GM12878 (cell line): ENCODE data around the gene PTPRH. TPM values are rescaled to one million over a fixed set of nuclear protein-coding genes. Genes with fewer than 3 reads are reported as not detected.

Experiments used
- ATF7 ChIP-seq: fragments of 450-650 bp; IDR thresholded peaks from 2 replicates; pipeline ENCODE4 v1.6.1; 2016; ENCODE audit warnings: low read depth, mild to moderate bottlenecking
- CHD1 ChIP-seq: IDR thresholded peaks from 2 replicates; pipeline ENCODE4 v1.6.1; 2012; ENCODE audit warnings: low read depth, low read length, improper control_type of control experiment
- EED ChIP-seq: sonication (generic); IDR thresholded peaks from 2 replicates; pipeline ENCODE4 v1.6.1; 2016; ENCODE audit warnings: antibody characterized with exemption, low read depth
- ESRRA ChIP-seq: IDR thresholded peaks from 2 replicates; pipeline ENCODE4 v1.6.1; 2012; ENCODE audit warnings: mild to moderate bottlenecking, low read length, improper control_type of control experiment
- IKZF1 ChIP-seq: fragments of 450-650 bp; conservative IDR thresholded peaks from 2 replicates; pipeline ENCODE4 v1.6.1; 2017; ENCODE audit warnings: antibody characterized with exemption, mild to moderate bottlenecking
- LARP7 ChIP-seq: fragments of 450-650 bp; IDR thresholded peaks from 2 replicates; pipeline ENCODE4 v1.6.1; 2017; ENCODE audit warnings: mild to moderate bottlenecking
- MLLT1 ChIP-seq: fragments of 450-650 bp; IDR thresholded peaks from 2 replicates; pipeline ENCODE4 v1.6.1; 2016; ENCODE audit warnings: mild to moderate bottlenecking
- PAX8 ChIP-seq: fragments of 450-650 bp; IDR thresholded peaks from 2 replicates; pipeline ENCODE4 v1.6.1; 2017; ENCODE audit warnings: mild to moderate bottlenecking, moderate library complexity
- POLR2AphosphoS5 ChIP-seq: IDR thresholded peaks from 2 replicates; pipeline ENCODE4 v1.6.1; 2011; ENCODE audit warnings: mild to moderate bottlenecking, low read length, inconsistent platforms
- PRDM15 ChIP-seq: fragments of 450-650 bp; formaldehyde crosslinking; IDR thresholded peaks from 2 replicates; pipeline ENCODE4 v1.4.0; 2020; ENCODE audit warnings: mild to moderate bottlenecking, moderate library complexity
- RBBP5 ChIP-seq: fragments of 200-600 bp; sonication (generic); conservative IDR thresholded peaks from 2 replicates; pipeline ENCODE4 v1.6.1; 2016
- RELA ChIP-seq: fragments of 450-650 bp; IDR thresholded peaks from 2 replicates; pipeline ENCODE4 v1.8.0; 2014; ENCODE audit warnings: borderline replicate concordance; ENCODE audit not compliant: partially characterized antibody
- RELB ChIP-seq: fragments of 450-650 bp; IDR thresholded peaks from 2 replicates; pipeline ENCODE4 v1.6.1; 2017; ENCODE audit warnings: low read depth, mild to moderate bottlenecking, moderate library complexity
- TARDBP ChIP-seq: IDR thresholded peaks from 2 replicates; pipeline ENCODE4 v1.6.1; 2016; ENCODE audit warnings: borderline replicate concordance
- TCF3 ChIP-seq: IDR thresholded peaks from 2 replicates; pipeline ENCODE4 v1.6.1; 2012; ENCODE audit warnings: low read depth, mild to moderate bottlenecking, low read length, borderline replicate concordance; ENCODE audit not compliant: insufficient read depth
- ZNF384 ChIP-seq: IDR thresholded peaks from 2 replicates; pipeline ENCODE4 v1.6.1; 2012; ENCODE audit warnings: low read depth, mild to moderate bottlenecking, low read length, improper control_type of control experiment, borderline replicate concordance
- ZZZ3 ChIP-seq: IDR thresholded peaks from 2 replicates; pipeline ENCODE4 v1.6.1; 2011; ENCODE audit warnings: low read depth; ENCODE audit not compliant: control insufficient read depth, insufficient read length
- polyA plus RNA-seq, 11 experiments: library from polyadenylated mRNA; depleted of rRNA in 4 of 11; unstranded in 6 of 11; stranded (reverse) in 5 of 11; fragments of >200 nt; fragmentation: Nextera tagmentation in 4 of 11; fragmentation: Illumina TruSeq in 1 of 11; extraction: Ambion mirVana in 4 of 11; extraction: Trizol in 1 of 11; gene quantifications; 1 replicate in 1 of 11; 2 replicates in 10 of 11; pipeline versions ENCODE4 v1.2.1 to v1.2.3, GENCODE V29; 2011 to 2016; ENCODE audit warnings: inconsistent platforms in 2 of 11, missing spikeins in 2 of 11, low read depth in 1 of 11
- total RNA-seq, 4 experiments: library from RNA; depleted of rRNA in 3 of 4; stranded (reverse); fragments of >200 nt in 3 of 4; fragmentation: Illumina TruSeq in 1 of 4; extraction: Trizol in 1 of 4; gene quantifications; 2 replicates each; pipeline versions ENCODE4 v1.2.1 to v1.2.3, GENCODE V29; 2013 to 2021

Gene PTPRH
- total and polyA plus RNA-seq, 10 of the 15 experiments (the other 5 are each of a cell fraction or from before 2014, with no cell fraction given) = 0.08 TPM; not detected in 9

- TF ChIP-seq RELA (peak; percentile 27), LARP7 (no peak), ESRRA (no peak), POLR2AphosphoS5 (peak; percentile 50; the same call in 1 of the 2 replicates), MLLT1 (peak; percentile 47), PRDM15 (CRISPR knock-in tag) (no peak), TARDBP (no peak), ZZZ3 (no peak), ZNF384 (no peak), TCF3 (0 out of 2 replicates have a peak, but pooled peaks have one; percentile 30), RELB (peak; percentile 35; the same call in 1 of the 2 replicates), RBBP5 (no peak), CHD1 (no peak), PAX8 (peak; percentile 96; the same call in 1 of the 2 replicates), ATF7 (0 out of 2 replicates have a peak, but pooled peaks have one; percentile 10), IKZF1 (0 out of 2 replicates have a peak, but pooled peaks have one; percentile 48), EED (peak; percentile 63; the same call in 1 of the 2 replicates)
Observed at GRCh38 chr19:55255618-55256423, 46.5 kb upstream of the PTPRH start (continued).
